T follicular helper cell (primary cell): ENCODE data around the gene PRAMEF17.
"Not testable (repeated sequence)": the region's sequence is repeated elsewhere in the genome, so short reads cannot be mapped to it uniquely, and the experiment has no call there.

Experiments
- DNase-seq: peaks from one replicate; pipeline ENCODE4 v3.0.0-alpha.2; 2020; ENCODE audit warnings: low read depth
- total RNA-seq, 2 experiments: gene quantifications; one replicate each; lab custom pipeline; 2026; lab: John Stamatoyannopoulos, UW

PRAMEF17 gene, protein sequence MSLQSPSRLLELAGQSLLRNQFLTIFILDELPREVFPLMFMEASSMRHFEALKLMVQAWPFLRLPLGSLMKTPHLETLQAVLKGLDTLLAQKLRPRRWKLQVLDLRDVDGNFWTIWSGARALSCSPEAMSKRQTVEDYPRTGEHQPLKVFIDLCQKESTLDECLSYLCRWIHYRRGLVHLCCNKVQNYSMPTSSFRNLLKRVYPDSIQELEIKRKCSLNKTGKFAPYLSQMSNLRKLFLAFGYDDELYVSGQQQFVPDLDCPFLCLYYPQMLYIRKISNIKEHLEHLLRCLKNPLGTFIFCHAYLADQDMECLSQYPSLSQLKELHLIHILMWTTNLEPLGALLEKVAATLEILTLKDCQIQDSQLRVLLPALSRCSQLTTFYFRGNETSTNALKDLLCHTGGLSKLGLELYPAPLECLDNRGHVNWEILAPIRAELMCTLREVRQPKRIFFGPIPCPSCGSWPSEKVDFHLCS
- 0 reads per million in 2 experiments for total RNA-seq

DNA sequence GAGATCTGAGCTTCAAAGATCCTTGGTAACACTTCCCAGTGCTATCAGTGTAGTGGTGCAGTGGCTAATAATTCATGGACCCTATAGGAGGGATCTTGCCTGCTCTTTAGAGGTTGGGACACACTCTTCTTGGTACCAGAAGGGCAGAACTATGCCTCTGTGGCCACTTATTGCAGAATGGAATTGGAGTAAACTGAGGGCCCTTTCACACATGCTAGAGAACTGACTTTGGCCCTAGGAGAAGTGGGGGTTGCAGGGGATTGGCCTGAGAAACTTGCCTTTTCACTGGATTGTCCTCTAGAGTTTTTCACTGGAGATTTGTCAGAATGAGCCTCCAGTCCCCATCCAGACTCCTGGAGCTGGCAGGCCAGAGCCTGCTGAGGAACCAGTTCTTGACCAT, at the start of gene PRAMEF17:
TSS of gene PRAMEF17 (plus strand) at position 301 of the 400 bp plus-strand sequence. CDS start at position 327, 26 bp downstream.
- DNase-seq = not testable (repeated sequence)

DNA sequence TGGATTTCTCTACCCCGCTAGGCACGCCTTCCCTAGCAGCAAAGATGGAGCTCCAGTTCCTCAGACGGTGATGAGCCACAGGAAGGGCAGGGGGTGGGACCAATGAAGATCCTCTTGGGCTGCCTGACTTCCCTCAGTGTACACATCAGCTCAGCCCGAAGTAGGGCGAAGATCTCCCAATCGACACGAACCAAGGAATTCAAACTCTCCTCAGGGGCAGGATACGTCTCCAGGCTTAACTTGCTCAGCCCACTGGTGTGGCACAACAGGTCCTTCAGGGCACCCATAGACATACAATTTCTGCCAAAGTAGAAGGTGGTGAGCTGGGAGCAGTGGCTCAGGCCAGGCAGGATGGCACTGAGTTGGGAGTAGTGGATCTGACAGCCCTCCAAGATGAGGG, 46.9 kb upstream of the PRAMEF17 start:
- not testable (repeated sequence) for DNase-seq

DNA sequence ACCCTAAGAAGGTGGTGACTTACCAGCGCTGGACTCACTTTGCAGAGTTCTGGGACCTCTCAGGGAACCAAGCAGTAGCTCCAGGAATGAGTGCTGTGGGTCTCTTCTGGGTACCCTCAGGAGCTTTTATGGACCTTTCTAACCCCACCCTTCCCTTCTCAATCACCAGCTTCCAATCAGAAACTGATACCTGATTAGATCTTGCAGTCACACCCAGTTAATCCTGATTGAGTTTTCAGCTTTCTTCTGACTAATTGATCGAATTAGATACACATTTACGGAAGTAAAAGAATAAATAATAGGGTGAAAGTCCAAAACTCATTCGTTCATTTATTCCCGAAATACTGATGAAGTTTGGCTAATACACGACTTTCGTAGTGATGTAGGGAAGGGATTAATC, 42.4 kb upstream of the PRAMEF17 start, which contains the start of gene PRAMEF14:
TSS of gene PRAMEF14 (minus strand) at position 101 of the 400 bp plus-strand sequence. CDS start 1,820 bp downstream, outside the sequence.
- DNase-seq = not testable (repeated sequence)

DNA sequence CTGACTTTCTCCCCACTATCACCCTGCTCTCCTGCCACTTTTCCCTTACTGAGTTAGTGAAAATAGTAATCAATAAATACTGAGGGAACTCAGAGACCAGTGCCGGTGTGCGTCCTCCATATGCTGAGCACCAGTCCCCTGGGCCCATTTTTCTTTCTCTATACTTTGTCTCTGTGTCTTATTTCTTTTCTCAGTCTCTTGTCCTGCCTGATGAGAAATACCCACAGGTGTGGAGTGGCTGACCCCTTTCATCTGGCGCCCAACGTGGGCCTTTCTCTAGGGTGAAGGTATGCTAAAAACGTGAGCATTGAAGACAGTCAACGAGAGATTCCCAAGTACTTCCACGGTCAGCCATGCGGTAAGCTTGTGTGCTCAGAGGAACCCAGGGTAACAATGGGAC, 36.0 kb upstream of the PRAMEF17 start:
- not testable (repeated sequence) for DNase-seq

DNA sequence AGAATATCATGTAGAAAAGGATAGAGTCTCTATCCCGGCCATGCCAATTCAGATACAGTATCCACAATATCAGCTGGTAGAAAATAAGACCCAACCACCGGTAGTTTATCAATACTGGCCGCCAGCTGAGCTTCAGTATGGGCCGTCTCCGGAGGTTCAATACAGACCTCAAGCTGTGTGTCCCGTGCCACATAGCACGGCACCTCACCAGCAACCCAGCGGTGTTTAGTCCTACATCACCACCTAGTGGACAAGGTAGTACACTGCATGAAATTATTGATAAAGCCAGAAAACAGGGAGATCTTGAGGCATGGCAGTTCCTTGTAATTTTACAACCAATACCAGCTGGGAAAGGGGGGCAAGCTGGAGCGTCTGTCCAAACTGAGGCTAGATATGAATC, 35.0 kb upstream of the PRAMEF17 start:
- not testable (repeated sequence) for DNase-seq

DNA sequence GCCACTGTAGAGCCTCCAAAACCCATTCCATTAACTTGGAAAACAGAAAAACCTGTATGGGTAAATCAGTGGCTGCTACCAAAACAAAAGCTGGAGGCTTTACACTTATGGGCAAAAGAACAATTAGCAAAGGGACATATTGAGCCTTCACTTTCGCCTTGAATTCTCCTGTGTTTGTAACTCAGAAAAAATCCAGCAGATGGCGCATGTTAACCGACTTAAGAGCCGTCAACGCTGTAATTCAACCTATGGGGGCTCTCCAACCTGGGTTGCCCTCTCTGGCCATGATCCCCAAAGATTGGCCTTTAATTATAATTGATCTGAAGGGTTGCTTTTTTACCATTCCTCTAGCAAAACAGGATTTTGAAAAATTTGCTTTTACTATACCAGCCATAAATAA, 32.7 kb upstream of the PRAMEF17 start:
- DNase-seq = not testable (repeated sequence)

DNA sequence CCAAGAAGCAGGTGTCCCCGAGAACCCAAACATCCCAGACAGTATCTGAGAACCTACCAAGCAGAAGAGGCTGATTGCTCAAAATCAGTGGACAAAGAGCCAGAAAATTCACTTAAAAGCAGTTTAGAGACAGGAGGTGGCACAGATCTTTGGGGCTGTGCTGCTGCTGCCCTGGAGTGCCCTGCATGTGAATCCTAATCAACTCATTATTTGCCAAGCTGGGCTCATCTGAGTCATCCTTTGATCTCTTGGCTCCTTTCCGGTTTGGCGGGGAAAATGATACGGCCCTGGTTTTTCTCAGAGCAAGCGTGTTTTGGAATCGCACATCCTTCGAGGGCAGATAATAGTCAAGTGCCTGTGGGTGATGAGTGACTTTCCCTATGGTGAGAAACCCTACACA, 27.1 kb upstream of the PRAMEF17 start:
- not testable (repeated sequence) for DNase-seq

DNA sequence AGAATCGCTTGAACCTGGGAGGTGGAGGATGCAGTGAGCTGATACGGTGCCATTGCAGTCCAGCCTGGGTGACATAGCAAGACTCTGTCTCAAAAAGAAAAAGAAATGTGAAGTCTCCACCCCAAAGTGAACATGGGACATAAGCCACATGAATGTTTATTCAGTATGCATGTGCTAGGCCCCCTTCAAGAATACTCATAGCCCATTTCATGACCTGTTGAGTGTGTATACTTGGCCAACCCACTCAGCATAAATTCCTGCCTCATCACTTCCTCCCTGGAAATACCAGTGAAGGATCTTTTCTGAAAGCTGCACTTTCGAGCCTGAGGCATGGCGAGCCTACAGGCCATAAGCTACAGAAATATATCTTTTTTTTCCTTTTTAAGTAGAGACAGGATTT, 24.5 kb upstream of the PRAMEF17 start:
- not testable (repeated sequence) for DNase-seq

DNA sequence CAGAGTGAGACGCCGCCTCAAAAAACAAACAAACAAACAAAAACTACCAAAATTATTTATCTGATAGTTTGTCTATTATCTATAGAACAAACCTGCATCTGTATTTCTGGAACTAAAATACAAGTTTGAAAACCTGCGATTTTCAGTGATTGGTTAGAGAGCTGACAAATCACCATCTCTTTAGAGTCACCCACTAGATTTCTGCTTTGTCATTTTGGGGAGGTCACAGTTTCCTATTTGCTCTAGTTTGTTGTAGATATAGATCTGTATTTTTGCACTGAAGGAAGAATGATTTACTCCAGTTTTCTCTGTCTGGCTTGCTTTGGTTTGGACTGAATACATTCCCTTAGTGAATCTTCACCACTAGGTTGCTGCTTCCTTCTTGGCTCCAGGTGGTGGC, 22.9 kb upstream of the PRAMEF17 start:
- not testable (repeated sequence) for DNase-seq

DNA sequence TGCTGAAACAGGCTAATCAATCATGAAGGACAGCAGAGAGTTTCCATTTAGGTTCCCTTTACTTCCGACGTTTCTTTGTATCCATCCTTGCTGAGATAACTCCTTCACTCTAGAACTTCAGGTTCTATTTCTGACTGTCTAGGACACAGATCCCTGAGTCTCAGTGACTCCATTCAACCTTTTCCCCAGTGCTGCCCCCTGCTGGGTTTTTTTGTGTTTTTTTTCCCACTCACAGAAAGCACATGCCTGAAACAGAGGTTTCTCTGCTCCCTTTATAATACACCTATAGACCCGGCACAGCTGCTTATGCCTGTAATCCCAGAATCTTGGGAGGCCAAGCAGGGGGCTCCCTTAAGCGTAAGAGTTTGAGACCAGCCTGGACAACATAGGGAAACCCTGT, 20.9 kb upstream of the PRAMEF17 start:
- not testable (repeated sequence) for DNase-seq

DNA sequence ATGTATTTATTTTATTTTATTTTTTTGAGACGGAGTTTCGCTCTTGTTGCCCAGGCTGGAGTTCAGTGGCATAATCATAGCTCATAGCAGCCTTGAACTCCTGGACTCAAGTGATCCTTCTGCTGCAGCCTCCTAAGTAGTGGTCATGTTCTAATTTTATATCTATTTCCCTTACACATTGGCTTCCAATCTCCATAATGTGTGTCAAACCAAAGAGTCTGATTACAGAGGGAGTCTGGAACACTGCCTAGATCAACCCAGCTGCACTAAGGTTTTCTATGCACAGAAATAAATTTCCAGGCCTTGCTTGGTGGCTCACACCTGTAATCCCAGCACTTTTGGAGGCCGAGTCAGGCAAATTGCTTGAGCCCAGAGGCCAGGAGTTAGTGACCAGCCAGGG, 10.4 kb upstream of the PRAMEF17 start:
- not testable (repeated sequence) for DNase-seq

DNA sequence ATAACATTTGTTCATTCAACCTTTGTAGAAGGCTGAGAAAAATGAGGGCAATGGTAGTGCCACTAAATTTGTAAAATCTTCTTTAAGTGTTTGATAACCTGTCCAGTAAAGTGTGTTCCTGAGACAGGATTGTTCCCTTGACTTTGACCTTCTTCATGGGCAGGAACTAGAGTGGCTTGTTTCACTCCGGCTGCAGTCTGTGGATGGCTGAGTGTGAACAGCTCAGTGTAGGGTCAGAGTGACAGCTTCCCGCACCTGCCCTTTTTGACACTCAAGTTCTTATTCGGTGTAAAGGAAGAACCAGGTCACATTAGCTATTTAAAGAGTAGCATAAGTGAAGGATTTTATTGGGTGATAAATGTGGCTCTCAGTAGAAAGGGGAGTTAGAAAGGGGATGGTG, 9.1 kb upstream of the PRAMEF17 start:
- DNase-seq = not testable (repeated sequence)

DNA sequence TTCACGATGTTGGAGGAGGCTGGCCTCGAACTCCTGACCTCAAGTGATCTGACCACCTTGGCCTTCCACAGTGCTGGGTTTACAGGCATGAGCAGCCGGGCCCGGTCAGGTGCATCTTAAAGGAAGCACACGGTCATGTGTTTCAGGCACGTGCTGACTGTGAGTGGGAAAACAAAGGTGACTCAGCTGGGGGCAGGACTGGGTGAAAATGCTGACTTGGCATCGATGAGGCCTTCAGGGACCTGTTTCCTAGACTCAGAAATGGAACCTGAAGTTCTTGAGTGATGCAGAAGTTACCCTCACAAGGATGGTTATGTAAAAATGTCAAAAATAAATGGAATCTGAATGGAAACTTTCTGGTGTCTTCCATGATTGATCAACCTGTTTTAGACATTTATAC, 3.6 kb downstream of the PRAMEF17 start:
- not testable (repeated sequence) for DNase-seq

DNA sequence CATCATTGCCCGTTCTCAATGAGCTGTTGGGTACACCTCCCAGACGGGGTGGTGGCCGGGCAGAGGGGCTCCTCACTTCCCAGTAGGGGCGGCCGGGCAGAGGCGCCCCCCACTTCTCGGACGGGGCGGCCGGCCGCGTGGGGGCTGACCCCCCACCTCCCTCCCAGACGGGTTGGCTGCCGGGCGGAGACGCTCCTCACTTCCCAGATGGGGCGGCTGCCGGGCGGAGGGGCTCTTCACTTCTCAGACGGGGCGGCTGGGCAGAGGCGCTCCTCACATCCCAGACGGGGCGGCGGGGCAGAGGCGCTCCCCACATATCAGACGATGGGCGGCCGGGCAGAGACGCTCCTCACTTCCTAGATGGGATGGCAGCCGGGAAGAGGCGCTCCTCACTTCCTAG, 5.3 kb downstream of the PRAMEF17 start:
- DNase-seq = not testable (repeated sequence)

DNA sequence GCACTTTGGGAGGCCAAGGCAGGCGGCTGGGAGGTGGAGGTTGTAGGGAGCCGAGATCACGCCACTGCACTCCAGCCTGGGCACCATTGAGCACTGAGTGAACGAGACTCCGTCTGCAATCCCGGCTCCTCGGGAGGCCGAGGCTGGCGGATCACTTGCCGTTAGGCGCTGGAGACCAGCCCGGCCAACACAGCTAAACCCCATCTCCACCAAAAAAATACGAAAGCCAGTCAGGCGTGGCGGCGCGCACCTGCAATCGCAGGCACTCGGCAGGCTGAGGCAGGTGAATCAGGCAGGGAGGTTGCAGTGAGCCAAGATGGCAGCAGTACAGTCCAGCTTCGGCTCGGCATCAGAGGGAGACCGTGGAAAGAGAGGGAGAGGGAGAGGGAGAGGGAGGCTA, 5.9 kb downstream of the PRAMEF17 start:
- DNase-seq = not testable (repeated sequence)

DNA sequence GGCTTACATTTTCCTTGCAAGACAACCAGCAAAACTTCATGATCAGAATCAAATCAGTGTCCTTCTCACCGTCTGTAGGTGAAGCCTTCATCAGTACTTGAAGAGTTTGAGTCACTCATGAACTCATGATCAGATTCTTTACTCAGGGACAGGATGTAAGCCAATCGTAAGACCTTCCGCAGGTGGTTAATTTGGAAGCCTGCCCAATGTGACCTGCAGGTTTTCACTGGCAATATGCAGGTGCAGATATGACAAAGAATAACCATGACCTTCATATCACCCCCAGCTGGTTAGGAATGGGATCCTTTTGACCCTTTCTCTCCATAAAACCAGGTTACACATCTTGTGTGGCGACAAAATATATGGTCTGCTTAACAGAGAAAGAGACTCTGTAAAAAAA, 18.4 kb downstream of the PRAMEF17 start:
- no peak for DNase-seq

DNA sequence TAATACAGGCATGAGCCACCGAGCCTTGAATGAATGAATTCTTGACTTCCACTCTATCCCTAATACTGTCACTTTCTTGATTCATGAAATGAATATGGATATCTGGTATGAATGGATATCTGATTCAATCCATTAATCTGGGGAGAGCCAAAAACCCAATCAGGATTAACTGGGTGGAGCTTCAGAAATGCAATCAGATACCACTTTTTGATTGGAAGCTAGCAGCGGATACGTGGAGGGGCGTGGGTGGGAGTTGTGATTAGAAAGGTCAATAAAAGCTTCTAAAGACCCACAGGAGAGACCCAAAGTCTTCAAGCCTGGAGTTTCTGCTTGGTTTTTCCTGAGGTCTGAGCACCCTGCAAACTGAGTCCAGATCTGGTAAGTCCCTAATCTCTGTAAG, 20.7 kb downstream of the PRAMEF17 start, which contains the start of gene PRAMEF20:
TSS of gene PRAMEF20 (plus strand) at position 301 of the 400 bp plus-strand sequence. CDS start 5,905 bp downstream, outside the sequence.
- not testable (repeated sequence) for DNase-seq

DNA sequence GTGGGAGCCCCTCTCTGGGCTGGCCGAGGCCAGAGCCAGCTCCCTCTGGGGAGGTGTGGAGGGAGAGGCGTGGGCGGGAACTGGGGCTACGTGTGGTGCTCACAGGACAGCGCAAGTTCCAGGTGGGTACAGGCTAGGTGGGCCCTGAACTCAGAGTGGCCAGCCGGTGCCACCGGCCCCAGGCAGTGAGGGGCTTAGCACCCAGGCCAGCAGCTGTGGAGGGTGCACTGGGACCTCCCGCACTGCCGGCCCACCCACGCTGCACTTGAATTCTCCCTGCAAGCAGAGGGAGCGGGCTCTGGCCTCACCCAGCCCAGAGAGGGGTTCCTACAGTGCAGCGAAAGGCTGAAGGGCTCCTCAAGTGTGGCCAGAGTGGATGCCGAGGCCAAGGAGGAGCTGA, 41.1 kb downstream of the PRAMEF17 start:
- DNase-seq = no peak

DNA sequence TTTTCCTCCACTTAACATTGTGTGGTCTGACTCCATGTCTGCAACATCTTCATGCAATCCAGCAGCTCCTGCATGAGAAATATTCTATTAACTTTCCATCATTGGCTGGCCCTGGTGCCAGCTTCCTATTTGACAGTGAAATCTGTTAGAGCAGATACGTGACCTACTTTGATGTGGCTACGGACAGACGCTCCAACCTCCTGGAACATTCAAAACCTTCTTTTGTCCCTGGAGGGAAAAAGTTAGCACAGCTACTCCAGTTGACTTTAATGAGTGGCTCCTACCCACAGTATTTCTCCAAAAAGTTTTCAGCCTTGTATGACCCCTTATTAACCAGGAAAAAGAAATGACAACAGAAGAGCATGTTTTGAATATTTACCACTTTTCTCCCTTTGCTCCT, 42.8 kb downstream of the PRAMEF17 start:
- DNase-seq = no peak

DNA sequence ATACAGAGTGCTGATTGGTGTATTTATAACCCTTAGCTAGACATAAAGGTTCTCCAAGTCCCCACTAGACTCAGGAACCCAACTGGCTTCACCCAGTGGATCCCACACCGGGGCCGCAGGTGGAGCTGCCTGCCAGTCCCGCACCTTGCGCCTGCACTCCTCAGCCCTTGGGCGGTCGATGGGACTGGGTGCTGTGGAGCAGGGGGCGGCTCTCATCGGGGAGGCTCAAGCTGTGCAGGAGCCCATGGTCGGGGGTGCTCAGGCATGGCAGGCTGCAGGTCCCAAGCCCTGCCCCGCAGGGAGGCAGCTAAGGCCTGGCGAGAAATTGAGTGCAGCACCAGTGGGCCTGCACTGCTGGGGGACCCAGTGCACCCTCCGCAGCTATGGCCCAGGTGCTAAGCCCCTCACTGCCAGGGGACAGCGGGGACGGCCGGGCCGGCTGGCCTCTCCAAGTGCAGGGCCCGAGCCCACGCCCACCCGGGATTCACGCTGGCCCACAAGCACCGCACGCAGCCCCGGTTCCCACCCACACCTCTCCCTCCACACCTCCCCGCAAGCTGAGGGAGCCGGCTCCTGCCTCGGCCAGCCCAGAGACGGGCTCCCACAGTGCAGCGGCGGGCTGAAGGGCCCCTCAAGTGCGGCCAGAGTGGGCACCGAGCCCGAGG, 44.4 kb downstream of the PRAMEF17 start:
- not testable (repeated sequence) for DNase-seq

DNA sequence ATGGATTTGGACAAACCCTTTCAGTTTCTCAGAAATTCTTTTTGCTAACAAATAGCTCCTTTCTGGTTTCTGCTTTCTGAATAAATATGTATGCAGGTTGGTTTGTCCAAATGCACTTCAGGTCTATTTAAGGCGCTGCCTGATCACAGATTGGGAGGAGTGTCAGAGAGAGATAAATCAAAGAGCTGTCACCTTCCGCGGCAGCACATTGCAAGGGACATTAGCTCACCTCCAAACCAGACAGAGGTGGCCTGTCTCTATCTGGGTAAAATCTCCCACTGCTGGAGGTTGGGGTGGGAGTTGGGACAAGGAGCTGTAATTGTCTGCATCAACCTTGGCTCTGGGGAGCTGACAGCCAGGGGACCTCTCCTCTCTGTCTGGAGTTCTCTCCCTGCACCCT, 46.0 kb downstream of the PRAMEF17 start:
- no peak for DNase-seq

DNA sequence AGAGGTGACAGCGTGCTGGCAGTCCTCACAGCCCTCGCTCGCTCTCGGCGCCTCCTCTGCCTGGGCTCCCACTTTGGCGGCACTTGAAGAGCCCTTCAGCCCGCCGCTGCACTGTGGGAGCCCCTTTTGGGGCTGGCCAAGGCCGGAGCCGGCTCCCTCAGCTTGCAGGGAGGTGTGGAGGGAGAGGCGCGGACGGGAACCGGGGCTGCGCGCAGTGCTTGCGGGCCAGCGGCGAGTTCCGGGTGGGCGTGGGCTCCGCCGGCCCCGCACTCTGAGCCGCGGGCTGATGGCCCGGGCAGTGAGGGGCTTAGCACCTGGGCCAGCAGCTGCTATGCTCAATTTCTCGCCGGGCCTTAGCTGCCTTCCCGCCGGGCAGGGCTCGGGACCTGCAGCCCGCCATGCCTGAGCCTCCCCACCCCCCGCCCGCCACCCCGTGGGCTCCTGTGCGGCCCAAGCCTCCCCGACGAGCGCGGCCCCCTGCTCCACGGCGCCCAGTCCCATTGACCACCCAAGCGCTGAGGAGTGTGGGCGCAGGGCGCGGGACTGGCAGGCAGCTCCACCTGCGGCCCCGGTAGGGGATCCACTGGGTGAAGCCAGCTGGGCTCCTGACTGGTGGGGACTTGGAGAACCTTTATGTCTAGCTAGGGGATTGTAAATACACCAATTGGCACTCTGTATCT, 49.8 kb downstream of the PRAMEF17 start:
- DNase-seq = not testable (repeated sequence)
